Activated CD8-positive, alpha-beta memory T cell treated with anti-CD3 and anti-CD28 coated beads, Interleukin-2, amount 50 U/mL, for 24 hours (primary cell): ENCODE data around the gene POC1A.

ENCODE experiments used
- DNase-seq: peaks from one replicate; pipeline ENCODE4 v3.0.0-alpha.2; 2020; ENCODE audit errors: extremely low read depth

Gene POC1A

GRCh38 chr3:52154135-52155094 lies at the start of gene POC1A:
Gene POC1A (minus strand): TSS chr3:52154423. CDS start chr3:52154372, 51 bp downstream.
- peak; percentile 73 for DNase-seq

GRCh38 chr3:52203701-52204100 lies 49.5 kb upstream of the POC1A start:
- DNase-seq, result no peak

- no peak for DNase-seq
Measured at GRCh38 chr3:52202384-52203077, 48.3 kb upstream of the POC1A start.

- no peak for DNase-seq
Measured at GRCh38 chr3:52200981-52201679, 46.9 kb upstream of the POC1A start.

GRCh38 chr3:52198643-52199608 lies 44.7 kb upstream of the POC1A start:
- no peak for DNase-seq

GRCh38 chr3:52197842-52198625 lies 43.8 kb upstream of the POC1A start, which contains the start of gene ALAS1:
Gene ALAS1 (plus strand): TSS chr3:52198160. CDS start chr3:52199242, 1,082 bp downstream.
- peak; percentile 69 for DNase-seq

GRCh38 chr3:52197499-52197841 lies 43.2 kb upstream of the POC1A start:
- no peak for DNase-seq

GRCh38 chr3:52196977-52197376 lies 42.8 kb upstream of the POC1A start:
- DNase-seq, result no peak

- no peak for DNase-seq
Measured at GRCh38 chr3:52195823-52196331, 41.7 kb upstream of the POC1A start.

- DNase-seq, result no peak
Measured at GRCh38 chr3:52195291-52195597, 41.0 kb upstream of the POC1A start.

GRCh38 chr3:52194485-52195290 lies 40.5 kb upstream of the POC1A start:
- no peak for DNase-seq

GRCh38 chr3:52193065-52193464 lies 38.8 kb upstream of the POC1A start:
- DNase-seq, result no peak

GRCh38 chr3:52191663-52192062 lies 37.4 kb upstream of the POC1A start:
- no peak for DNase-seq

- no peak for DNase-seq
Measured at GRCh38 chr3:52190294-52191074, 36.3 kb upstream of the POC1A start.

- no peak for DNase-seq
Measured at GRCh38 chr3:52188556-52188955, 34.3 kb upstream of the POC1A start.

GRCh38 chr3:52186729-52187128 lies 32.5 kb upstream of the POC1A start:
- DNase-seq, result no peak

GRCh38 chr3:52185837-52186236 lies 31.6 kb upstream of the POC1A start:
- no peak for DNase-seq

GRCh38 chr3:52185311-52185710 lies 31.1 kb upstream of the POC1A start:
- no peak for DNase-seq

GRCh38 chr3:52184690-52185089 lies 30.5 kb upstream of the POC1A start:
- DNase-seq, result no peak
